Mammary epithelial cell (primary cell): ENCODE results near the gene CHIT1.

Experiments used
- EZH2 ChIP-seq: IDR thresholded peaks from 2 replicates; pipeline ENCODE4 v1.6.1; 2012; ENCODE audit warnings: low read length, inconsistent platforms, borderline replicate concordance
- TF ChIP-seq, protein P1 (sequence below), 2 donors: IDR thresholded peaks in 1 of 2; conservative IDR thresholded peaks in 1 of 2; 2 replicates each; pipeline ENCODE4 v1.5.1; 2011 to 2012; ENCODE audit warnings: inconsistent platforms in 2 of 2, low read length in 2 of 2, mild to moderate bottlenecking in 2 of 2, control low read depth in 1 of 2, low read depth in 1 of 2; ENCODE audit not compliant: insufficient read depth in 1 of 2; ENCODE audit errors: extremely low read depth in 1 of 2

DNA sequence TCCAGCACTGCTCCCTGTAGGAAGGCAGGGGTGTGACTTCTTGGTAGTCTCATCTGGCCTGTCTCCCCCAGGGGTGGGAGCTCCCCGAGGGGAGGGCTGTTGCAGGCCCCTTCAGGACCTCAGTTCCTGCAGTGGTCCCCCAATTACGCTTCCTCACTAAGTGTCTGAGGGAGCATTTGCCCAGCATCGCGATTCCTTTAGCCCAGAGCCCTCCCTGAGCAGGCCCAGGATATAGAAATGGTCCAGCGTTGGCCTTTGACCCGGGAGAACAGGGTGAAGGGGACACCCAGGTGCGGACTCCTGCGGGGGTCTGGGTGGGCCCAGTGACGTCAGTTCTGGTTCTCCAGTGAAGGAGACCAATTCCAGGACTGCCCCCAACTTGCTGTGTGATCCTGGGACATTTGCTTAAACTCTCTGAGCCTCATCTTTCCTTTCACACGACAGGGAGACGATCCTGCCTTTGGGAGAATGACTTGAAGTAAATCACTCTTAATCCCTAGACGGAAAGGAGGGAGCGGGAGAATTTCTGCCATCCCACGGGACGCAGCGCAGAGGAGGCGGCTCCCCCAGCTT lies 43.2 kb upstream of the CHIT1 start:
- TF ChIP-seq, protein P1, sequence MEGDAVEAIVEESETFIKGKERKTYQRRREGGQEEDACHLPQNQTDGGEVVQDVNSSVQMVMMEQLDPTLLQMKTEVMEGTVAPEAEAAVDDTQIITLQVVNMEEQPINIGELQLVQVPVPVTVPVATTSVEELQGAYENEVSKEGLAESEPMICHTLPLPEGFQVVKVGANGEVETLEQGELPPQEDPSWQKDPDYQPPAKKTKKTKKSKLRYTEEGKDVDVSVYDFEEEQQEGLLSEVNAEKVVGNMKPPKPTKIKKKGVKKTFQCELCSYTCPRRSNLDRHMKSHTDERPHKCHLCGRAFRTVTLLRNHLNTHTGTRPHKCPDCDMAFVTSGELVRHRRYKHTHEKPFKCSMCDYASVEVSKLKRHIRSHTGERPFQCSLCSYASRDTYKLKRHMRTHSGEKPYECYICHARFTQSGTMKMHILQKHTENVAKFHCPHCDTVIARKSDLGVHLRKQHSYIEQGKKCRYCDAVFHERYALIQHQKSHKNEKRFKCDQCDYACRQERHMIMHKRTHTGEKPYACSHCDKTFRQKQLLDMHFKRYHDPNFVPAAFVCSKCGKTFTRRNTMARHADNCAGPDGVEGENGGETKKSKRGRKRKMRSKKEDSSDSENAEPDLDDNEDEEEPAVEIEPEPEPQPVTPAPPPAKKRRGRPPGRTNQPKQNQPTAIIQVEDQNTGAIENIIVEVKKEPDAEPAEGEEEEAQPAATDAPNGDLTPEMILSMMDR (conservative IDR thresholded peaks at IDR 0.05 in 1 of 2, IDR thresholded peaks at IDR 0.05 in 1 of 2; ENCODE audit: extremely low read depth in 1 of 2, insufficient read depth in 1 of 2, low read depth in 1 of 2, low read length in 2 of 2) = no peak
- TF ChIP-seq EZH2 = no peak
